Measurements from ENCODE around the gene TSPAN2. TPM values are rescaled to one million over a fixed set of nuclear protein-coding genes. Genes with fewer than 3 reads are reported as not detected.
"Not testable (repeated sequence)": the region's sequence is repeated elsewhere in the genome, so short reads cannot be mapped to it uniquely, and the experiment has no call there.

TSPAN2 gene
- total RNA-seq, 2 donors from 2014 or later, result 7.1 to 10.7 TPM

DNA sequence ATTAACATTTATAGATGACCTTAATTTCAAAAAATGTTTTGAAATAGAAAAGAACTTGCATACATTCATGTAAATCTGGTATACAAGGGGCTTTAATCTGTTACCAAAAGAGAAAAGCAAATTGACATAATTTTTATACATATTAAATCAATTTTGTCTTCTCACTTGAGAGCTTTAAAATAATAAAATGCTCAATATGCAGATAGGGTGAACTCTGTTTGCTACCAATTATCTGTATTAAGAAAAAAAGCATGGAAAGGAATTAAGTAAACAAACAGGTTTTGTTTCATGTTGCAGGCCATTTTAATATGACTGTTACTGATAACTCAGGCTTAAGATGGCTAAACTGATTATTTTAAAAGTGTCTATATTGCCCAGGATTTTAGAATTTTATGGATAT lies 65.7 kb downstream of the TSPAN2 start:
- Mint-ChIP-seq H3K36me3 (ENCODE audit: low read depth) (no peaks in the 10 kb centered on the region), H3K27me3 (ENCODE audit: insufficient read depth) (peaks cover 3% of the 10 kb centered on the region), H3K4me1 (no peaks in the 10 kb centered on the region), H3K27ac (no peak overlapping the region), H3K9me3 (peaks cover 16% of the 10 kb centered on the region), H3K4me3 (no peak overlapping the region)
- H3K27me3 ChIP-seq (ENCODE audit: control insufficient read depth, insufficient read depth, low read length, poor library complexity, severe bottlenecking), result no peaks in the 10 kb centered on the region
- no peak for TF ChIP-seq CTCF (conservative IDR thresholded peaks at IDR 0.05)
- H3K36me3 ChIP-seq (ENCODE audit: control insufficient read depth, insufficient read depth, low read length), result no peaks in the 10 kb centered on the region
- no peak overlapping the region for H3K27ac ChIP-seq (ENCODE audit: low read depth, low read length)
- no peaks in the 10 kb centered on the region for H3K9me3 ChIP-seq (ENCODE audit: control insufficient read depth, low read length)
- H3K9ac ChIP-seq (ENCODE audit: extremely low read depth, low read length, poor library complexity, severe bottlenecking), result no peak overlapping the region
- no peak for DNase-seq
- H3K4me1 ChIP-seq (ENCODE audit: control insufficient read depth, insufficient read depth, low read length), result no peaks in the 10 kb centered on the region
- no peak overlapping the region for H3K4me3 ChIP-seq (ENCODE audit: low read length)

GRCh38 chr1:115021145-115021544 lies 68.2 kb downstream of the TSPAN2 start:
- no peaks in the 10 kb centered on the region for H3K36me3 ChIP-seq (ENCODE audit: control insufficient read depth, insufficient read depth, low read length)
- DNase-seq, result no peak
- Mint-ChIP-seq H3K4me1 (no peaks in the 10 kb centered on the region), H3K9me3 (peaks cover 19% of the 10 kb centered on the region), H3K36me3 (ENCODE audit: low read depth) (no peaks in the 10 kb centered on the region), H3K27me3 (ENCODE audit: insufficient read depth) (peaks cover 3% of the 10 kb centered on the region), H3K4me3 (no peak overlapping the region), H3K27ac (no peak overlapping the region)
- no peak overlapping the region for H3K9ac ChIP-seq (ENCODE audit: extremely low read depth, low read length, poor library complexity, severe bottlenecking)
- H3K4me3 ChIP-seq (ENCODE audit: low read length), result no peak overlapping the region
- H3K9me3 ChIP-seq (ENCODE audit: control insufficient read depth, low read length), result no peaks in the 10 kb centered on the region
- TF ChIP-seq CTCF (conservative IDR thresholded peaks at IDR 0.05), result no peak
- H3K27ac ChIP-seq (ENCODE audit: low read depth, low read length), result no peak overlapping the region
- no peaks in the 10 kb centered on the region for H3K4me1 ChIP-seq (ENCODE audit: control insufficient read depth, insufficient read depth, low read length)
- 96 to 100% methylated on average over 1 of the region's 1 CpG for WGBS, 2 experiments (ENCODE audit: insufficient coverage in 1 of 2, insufficient read length in 1 of 2)
- no peaks in the 10 kb centered on the region for H3K27me3 ChIP-seq (ENCODE audit: control insufficient read depth, insufficient read depth, low read length, poor library complexity, severe bottlenecking)

DNA sequence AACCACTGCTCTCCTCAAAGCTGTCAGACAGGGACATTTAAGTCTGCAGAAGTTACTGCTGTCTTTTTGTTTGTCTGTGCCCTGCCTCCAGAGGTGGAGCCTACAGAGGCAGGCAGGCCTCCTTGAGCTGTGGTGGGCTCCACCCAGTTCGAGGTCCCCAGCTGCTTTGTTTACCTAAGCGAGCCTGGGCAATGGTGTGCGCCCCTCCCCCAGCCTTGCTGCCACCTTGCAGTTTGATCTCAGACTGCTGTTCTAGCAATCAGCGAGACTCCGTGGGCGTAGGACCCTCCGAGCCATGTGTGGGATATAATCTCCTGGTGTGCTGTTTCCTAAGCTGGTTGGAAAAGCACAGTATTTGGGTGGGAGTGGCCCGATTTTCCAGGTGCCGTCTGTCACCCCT lies 69.8 kb downstream of the TSPAN2 start:
- not testable (repeated sequence) for DNase-seq; H3K36me3 Mint-ChIP-seq (ENCODE audit: low read depth); H3K27me3 Mint-ChIP-seq (ENCODE audit: insufficient read depth); H3K27ac Mint-ChIP-seq; H3K4me1 ChIP-seq (ENCODE audit: control insufficient read depth, insufficient read depth, low read length); H3K4me3 ChIP-seq (ENCODE audit: low read length); H3K4me3 Mint-ChIP-seq; H3K27me3 ChIP-seq (ENCODE audit: control insufficient read depth, insufficient read depth, low read length, poor library complexity, severe bottlenecking); H3K9ac ChIP-seq (ENCODE audit: extremely low read depth, low read length, poor library complexity, severe bottlenecking); H3K36me3 ChIP-seq (ENCODE audit: control insufficient read depth, insufficient read depth, low read length); H3K27ac ChIP-seq (ENCODE audit: low read depth, low read length); H3K9me3 ChIP-seq (ENCODE audit: control insufficient read depth, low read length); H3K4me1 Mint-ChIP-seq
- H3K9me3 Mint-ChIP-seq, result peaks cover 19% of the 10 kb centered on the region
- WGBS, 2 experiments (ENCODE audit: insufficient coverage in 1 of 2, insufficient read length in 1 of 2), result 72 to 91% methylated on average over 7 to 9 of the region's 9 CpGs

GRCh38 chr1:115013792-115014191 lies 75.5 kb downstream of the TSPAN2 start:
- no peak overlapping the region for H3K27ac Mint-ChIP-seq

More at GRCh38 chr1:115013792-115014191, 75.5 kb downstream of the TSPAN2 start:
- no peak overlapping the region for H3K4me3 Mint-ChIP-seq
- TF ChIP-seq CTCF (conservative IDR thresholded peaks at IDR 0.05), result no peak
- 100% methylated on average over 2 of the region's 2 CpGs; no CpG with 5 or more reads in 1 of the 2 experiments for WGBS, 2 experiments (ENCODE audit: insufficient coverage in 1 of 2, insufficient read length in 1 of 2)
- Histone ChIP-seq H3K4me1 (ENCODE audit: control insufficient read depth, insufficient read depth, low read length) (no peaks in the 10 kb centered on the region), H3K9ac (ENCODE audit: extremely low read depth, low read length, poor library complexity, severe bottlenecking) (no peak overlapping the region), H3K36me3 (ENCODE audit: control insufficient read depth, insufficient read depth, low read length) (no peaks in the 10 kb centered on the region), H3K27ac (ENCODE audit: low read depth, low read length) (no peak overlapping the region), H3K27me3 (ENCODE audit: control insufficient read depth, insufficient read depth, low read length, poor library complexity, severe bottlenecking) (no peaks in the 10 kb centered on the region), H3K9me3 (ENCODE audit: control insufficient read depth, low read length) (peaks cover 6% of the 10 kb centered on the region), H3K4me3 (ENCODE audit: low read length) (no peak overlapping the region)
- H3K4me1 Mint-ChIP-seq, result no peaks in the 10 kb centered on the region
- H3K9me3 Mint-ChIP-seq, result peaks cover 12% of the 10 kb centered on the region
- no peaks in the 10 kb centered on the region for H3K36me3 Mint-ChIP-seq (ENCODE audit: low read depth)
- DNase-seq, result no peak
- H3K27me3 Mint-ChIP-seq (ENCODE audit: insufficient read depth), result no peaks in the 10 kb centered on the region
